ENCODE measurements around the gene YWHAB. TPM values are rescaled to one million over a fixed set of nuclear protein-coding genes. Genes with fewer than 3 reads are reported as not detected.

Gene YWHAB
- total RNA-seq, 1 donor from 2014 or later: 182 TPM

DNA sequence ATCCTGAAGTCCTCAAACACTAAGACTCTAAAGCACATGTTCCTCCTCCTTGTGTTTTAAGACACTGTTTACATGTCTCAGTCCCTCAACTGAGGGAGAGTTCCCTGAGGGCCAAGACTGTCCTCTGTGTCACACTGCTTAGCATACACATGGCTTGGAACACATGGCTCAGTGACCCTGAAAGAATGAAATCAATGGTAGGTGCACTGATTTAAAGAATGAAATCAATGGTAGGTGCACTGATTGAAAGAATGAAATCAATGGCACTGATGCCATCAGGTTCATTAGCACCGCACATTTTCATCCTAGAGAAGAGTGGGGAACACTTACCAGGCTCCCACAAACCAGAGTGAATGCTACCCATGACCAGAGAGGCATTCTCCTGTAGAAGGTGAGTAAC is 64.9 kb downstream of the YWHAB start:
- no peak for DNase-seq (ENCODE audit: low spot score)

GRCh38 chr20:44952731-44953130 is 67.2 kb downstream of the YWHAB start:
- no peak for DNase-seq (ENCODE audit: low spot score)

DNA sequence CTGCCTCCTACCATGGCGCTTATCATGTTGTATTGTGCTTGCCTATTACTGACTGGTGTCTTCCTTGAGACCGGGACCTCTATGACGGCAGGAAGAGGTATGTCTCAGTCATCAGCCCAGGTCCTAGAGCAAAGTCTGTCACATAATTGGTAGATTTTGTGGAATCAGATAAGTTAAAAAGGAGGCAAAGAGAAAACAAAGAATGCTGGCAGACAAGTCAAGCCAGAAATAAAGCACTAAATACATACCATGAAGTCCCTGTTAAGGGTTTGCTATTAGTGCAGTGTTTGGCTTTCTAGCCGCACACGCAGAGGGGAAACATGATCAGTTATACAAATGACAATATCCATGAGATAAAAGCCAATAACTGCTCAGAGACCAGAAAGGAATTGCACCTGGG is 68.7 kb downstream of the YWHAB start:
- DNase-seq (ENCODE audit: low spot score): no peak

- no peak for DNase-seq (ENCODE audit: low spot score)
These were observed 69.8 kb downstream of the YWHAB start for GRCh38 chr20:44955270-44955669.

DNA sequence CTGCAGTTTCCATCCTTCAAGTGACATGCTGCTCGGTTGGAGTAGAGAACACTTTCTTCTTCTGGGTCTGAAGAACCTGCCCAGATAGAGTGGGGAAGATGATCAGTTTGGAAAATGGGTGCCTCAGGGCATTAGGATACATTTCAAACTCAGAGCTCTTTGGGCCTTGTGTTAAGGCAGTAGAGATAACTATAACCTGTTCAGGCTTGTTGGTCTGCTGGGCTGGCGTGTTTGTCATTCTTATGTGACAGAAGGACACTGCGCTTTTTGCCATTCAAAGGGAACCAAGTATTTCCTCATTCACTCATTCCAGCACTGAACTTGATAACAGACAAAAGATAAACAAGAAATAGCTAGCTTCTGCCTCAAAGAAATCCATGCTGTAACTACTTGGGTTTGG is 70.9 kb downstream of the YWHAB start:
- no peak for DNase-seq (ENCODE audit: low spot score)

Other genes with a start within 250 kb of the YWHAB start
- gene ADA, start 234.0 kb upstream of the YWHAB start, total RNA-seq: 12.2 TPM
- gene CCN5, start 170.3 kb upstream of the YWHAB start, total RNA-seq: 51.5 TPM
- gene KCNK15, start 139.8 kb upstream of the YWHAB start, total RNA-seq: 3.1 TPM
- 0.29 TPM for gene RIMS4, start 75.2 kb upstream of the YWHAB start, total RNA-seq
- gene PABPC1L, start 24.4 kb downstream of the YWHAB start, total RNA-seq: 10.1 TPM
- gene TOMM34, start 74.7 kb downstream of the YWHAB start, total RNA-seq: 9.1 TPM
- 34.4 TPM for gene STK4, start 80.8 kb downstream of the YWHAB start, total RNA-seq
- gene KCNS1, start 215.4 kb downstream of the YWHAB start, total RNA-seq: not detected
- gene WFDC5, start 229.5 kb downstream of the YWHAB start, total RNA-seq: not detected
- gene WFDC12, start 238.8 kb downstream of the YWHAB start, total RNA-seq: not detected

All from mesenteric fat pad (tissue), 1 donor.